Vagina (tissue), 2 donors: ENCODE results near the gene PCF11.

ENCODE experiments used
- POLR2A ChIP-seq, 2 donors: fragments of 450-650 bp; IDR thresholded peaks; one replicate each; pipeline ENCODE4 v1.6.1; 2017; ENCODE audit warnings: antibody characterized with exemption in 2 of 2, mild to moderate bottlenecking in 2 of 2, moderate library complexity in 2 of 2
- TF ChIP-seq, protein P1 (sequence below), 3 experiments: fragments of 450-650 bp in 2 of 3; fragments of 200-600 bp in 1 of 3; sonication (generic) in 1 of 3; IDR thresholded peaks; one replicate each; pipeline ENCODE4 v1.5.1; 2017 to 2019; ENCODE audit warnings: antibody characterized with exemption in 3 of 3, mild to moderate bottlenecking in 2 of 3, moderate library complexity in 2 of 3

GRCh38 chr11:83170865-83171264 is 13.9 kb downstream of the PCF11 start:
- no peak for TF ChIP-seq POLR2A (IDR thresholded peaks at IDR 0.05)
- TF ChIP-seq, protein P1, sequence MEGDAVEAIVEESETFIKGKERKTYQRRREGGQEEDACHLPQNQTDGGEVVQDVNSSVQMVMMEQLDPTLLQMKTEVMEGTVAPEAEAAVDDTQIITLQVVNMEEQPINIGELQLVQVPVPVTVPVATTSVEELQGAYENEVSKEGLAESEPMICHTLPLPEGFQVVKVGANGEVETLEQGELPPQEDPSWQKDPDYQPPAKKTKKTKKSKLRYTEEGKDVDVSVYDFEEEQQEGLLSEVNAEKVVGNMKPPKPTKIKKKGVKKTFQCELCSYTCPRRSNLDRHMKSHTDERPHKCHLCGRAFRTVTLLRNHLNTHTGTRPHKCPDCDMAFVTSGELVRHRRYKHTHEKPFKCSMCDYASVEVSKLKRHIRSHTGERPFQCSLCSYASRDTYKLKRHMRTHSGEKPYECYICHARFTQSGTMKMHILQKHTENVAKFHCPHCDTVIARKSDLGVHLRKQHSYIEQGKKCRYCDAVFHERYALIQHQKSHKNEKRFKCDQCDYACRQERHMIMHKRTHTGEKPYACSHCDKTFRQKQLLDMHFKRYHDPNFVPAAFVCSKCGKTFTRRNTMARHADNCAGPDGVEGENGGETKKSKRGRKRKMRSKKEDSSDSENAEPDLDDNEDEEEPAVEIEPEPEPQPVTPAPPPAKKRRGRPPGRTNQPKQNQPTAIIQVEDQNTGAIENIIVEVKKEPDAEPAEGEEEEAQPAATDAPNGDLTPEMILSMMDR (IDR thresholded peaks at IDR 0.05) = no peak
